Nephron progenitor cell (in vitro differentiated cells): ENCODE results near the gene SLC30A3.
"Not testable (repeated sequence)": the region's sequence is repeated elsewhere in the genome, so short reads cannot be mapped to it uniquely, and the experiment has no call there.

Experiments used
- DNase-seq: peaks from one replicate; pipeline ENCODE4 v3.0.0; 2021
- H3K27ac Mint-ChIP-seq: 2 replicates; pipeline ENCODE4 v1.8.0; 2021; ENCODE audit warnings: mild to moderate bottlenecking, moderate library complexity, mixed read lengths
- H3K27me3 Mint-ChIP-seq: 2 replicates; pipeline ENCODE4 v1.8.0; 2021; ENCODE audit warnings: mild to moderate bottlenecking, low read depth, mixed read lengths; ENCODE audit not compliant: poor library complexity
- H3K36me3 Mint-ChIP-seq: 2 replicates; pipeline ENCODE4 v1.8.0; 2021; ENCODE audit warnings: low read depth, mixed read lengths
- H3K4me1 Mint-ChIP-seq: 2 replicates; pipeline ENCODE4 v1.8.0; 2021; ENCODE audit warnings: mixed read lengths
- H3K4me3 Mint-ChIP-seq: 2 replicates; pipeline ENCODE4 v1.8.0; 2021; ENCODE audit warnings: mild to moderate bottlenecking, moderate library complexity, mixed read lengths
- H3K9me3 Mint-ChIP-seq: 2 replicates; pipeline ENCODE4 v1.8.0; 2021; ENCODE audit warnings: mild to moderate bottlenecking, moderate library complexity, mixed read lengths
- CTCF ChIP-seq: fragments of 200-600 bp; sonication (generic); IDR thresholded peaks from 2 replicates; pipeline ENCODE4 v1.5.0; 2021; ENCODE audit warnings: antibody characterized with exemption

The SLC30A3 gene

GRCh38 chr2:27303093-27304025, 40.5 kb upstream of the SLC30A3 start:
- Mint-ChIP-seq H3K36me3 (peaks cover under 1% of the 10 kb centered on the region), H3K27me3 (peaks cover 63% of the 10 kb centered on the region), H3K9me3 (peaks cover 7% of the 10 kb centered on the region), H3K4me1 (peaks cover 4% of the 10 kb centered on the region), H3K4me3 (no peak overlapping the region), H3K27ac (no peak overlapping the region)
- DNase-seq = peak; percentile 48
- peak; percentile 83 for TF ChIP-seq CTCF

GRCh38 chr2:27300606-27301005, 37.8 kb upstream of the SLC30A3 start:
- not testable (repeated sequence) for H3K27ac Mint-ChIP-seq, H3K36me3 Mint-ChIP-seq, H3K4me1 Mint-ChIP-seq, H3K4me3 Mint-ChIP-seq, DNase-seq, H3K9me3 Mint-ChIP-seq
- peaks cover 57% of the 10 kb centered on the region for H3K27me3 Mint-ChIP-seq

GRCh38 chr2:27298391-27299080, 35.7 kb upstream of the SLC30A3 start:
- DNase-seq = no peak
- Mint-ChIP-seq H3K9me3 (no peaks in the 10 kb centered on the region), H3K27me3 (peaks cover 50% of the 10 kb centered on the region), H3K36me3 (no peaks in the 10 kb centered on the region), H3K4me1 (peaks cover 5% of the 10 kb centered on the region), H3K4me3 (no peak overlapping the region), H3K27ac (no peak overlapping the region)
- TF ChIP-seq CTCF = no peak

GRCh38 chr2:27297195-27297594, 34.3 kb upstream of the SLC30A3 start:
- Mint-ChIP-seq H3K4me3 (no peak overlapping the region), H3K27me3 (peaks cover 58% of the 10 kb centered on the region), H3K4me1 (peaks cover 12% of the 10 kb centered on the region), H3K9me3 (no peaks in the 10 kb centered on the region), H3K27ac (no peak overlapping the region), H3K36me3 (no peaks in the 10 kb centered on the region)
- no peak for TF ChIP-seq CTCF
- no peak for DNase-seq

- no peaks in the 10 kb centered on the region for H3K36me3 Mint-ChIP-seq
- peaks cover 20% of the 10 kb centered on the region for H3K4me1 Mint-ChIP-seq
- TF ChIP-seq CTCF = no peak
- H3K27ac Mint-ChIP-seq = no peak overlapping the region
- DNase-seq = no peak
- H3K27me3 Mint-ChIP-seq = peaks cover 62% of the 10 kb centered on the region
- no peaks in the 10 kb centered on the region for H3K9me3 Mint-ChIP-seq
- no peak overlapping the region for H3K4me3 Mint-ChIP-seq
Measured at GRCh38 chr2:27296481-27296880, 33.6 kb upstream of the SLC30A3 start.

- peaks cover 21% of the 10 kb centered on the region for H3K4me1 Mint-ChIP-seq
- no peak for TF ChIP-seq CTCF
- H3K36me3 Mint-ChIP-seq = no peaks in the 10 kb centered on the region
- no peak overlapping the region for H3K27ac Mint-ChIP-seq
- DNase-seq = no peak
- H3K9me3 Mint-ChIP-seq = no peaks in the 10 kb centered on the region
- H3K27me3 Mint-ChIP-seq = peaks cover 72% of the 10 kb centered on the region
- H3K4me3 Mint-ChIP-seq = no peak overlapping the region
Measured at GRCh38 chr2:27294928-27295327, 32.1 kb upstream of the SLC30A3 start.
